ENCODE data around the gene ECT2.
"Not testable (repeated sequence)": the region's sequence is repeated elsewhere in the genome, so short reads cannot be mapped to it uniquely, and the experiment has no call there.

ECT2 gene

DNA sequence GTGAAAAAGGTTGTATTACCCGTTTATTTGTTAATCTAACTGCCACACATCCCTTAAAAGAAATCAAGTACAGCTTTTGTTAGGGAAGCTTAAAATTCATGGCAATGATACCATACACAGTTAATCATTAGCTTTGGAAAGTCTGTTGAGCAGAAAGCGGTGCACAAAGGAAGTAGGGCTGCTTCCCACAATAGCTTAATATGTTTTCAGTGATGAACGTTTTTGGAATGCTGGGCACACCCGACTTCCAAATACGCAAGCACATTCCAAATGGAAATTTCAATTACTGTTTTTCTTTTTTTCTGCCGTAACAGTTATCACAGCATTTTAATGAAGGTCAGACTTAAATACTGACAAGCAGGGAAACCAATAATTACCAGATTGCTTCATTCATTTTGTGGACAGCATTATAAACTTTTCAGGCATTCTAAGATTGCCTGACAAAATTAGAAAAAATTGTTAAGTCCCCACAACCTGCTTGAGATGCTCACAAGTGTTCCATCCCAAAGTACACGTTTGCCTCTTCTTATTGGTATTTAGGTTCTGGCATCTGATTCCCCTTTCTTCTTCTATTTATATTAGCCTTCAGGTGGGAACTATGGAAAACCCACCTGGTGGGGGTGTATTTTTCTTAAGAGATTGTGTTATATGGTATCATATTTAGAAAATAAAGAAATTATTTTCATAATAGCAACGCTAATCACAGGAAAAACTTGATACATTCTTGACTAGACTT lies 1.1 kb upstream of the ECT2 start:
- DNase-seq = peak; percentile 28

- DNase-seq = no peak
Observed at GRCh38 chr3:172750069-172750367, 508 bp upstream of the ECT2 start.

GRCh38 chr3:172751175-172751704 lies 714 bp downstream of the ECT2 start:
- no peak for DNase-seq

DNA sequence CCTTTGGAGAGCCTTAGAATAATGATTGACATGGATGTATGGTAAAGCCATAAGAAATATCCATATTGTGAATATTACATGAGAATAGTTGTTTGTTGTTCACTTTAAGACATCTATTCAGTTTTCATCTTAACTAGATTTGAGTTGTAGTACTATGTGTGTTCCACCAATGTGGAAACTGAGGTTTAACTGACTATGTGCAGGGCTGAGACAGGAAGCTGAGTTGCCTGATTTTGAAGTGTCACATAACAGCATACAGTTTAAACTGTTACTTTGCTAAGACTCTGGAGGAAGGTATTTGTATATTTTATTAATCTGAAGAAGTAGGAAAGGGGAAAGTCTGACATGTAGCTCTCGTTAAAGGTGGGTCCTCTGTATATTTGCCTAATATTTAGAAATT lies 2.1 kb downstream of the ECT2 start:
- DNase-seq = no peak

DNA sequence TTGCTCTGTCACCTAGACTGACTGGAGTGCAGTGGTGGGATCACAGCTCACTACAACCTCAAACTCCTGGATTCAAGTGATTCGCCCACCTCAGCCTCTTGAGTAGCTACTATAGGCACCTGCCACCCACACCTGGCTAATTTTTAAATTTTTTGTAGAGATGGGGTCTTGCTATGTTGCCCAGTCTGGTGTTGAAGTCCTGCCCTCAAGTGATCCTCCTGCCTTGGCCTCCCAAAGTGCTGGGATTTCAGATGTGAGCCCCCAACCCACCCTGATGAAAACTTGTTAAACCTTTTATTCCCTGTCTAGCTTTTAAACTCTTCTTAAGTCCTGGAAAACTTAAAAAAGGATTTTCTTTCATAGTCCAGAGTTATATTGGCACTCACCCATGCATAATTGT lies 2.6 kb downstream of the ECT2 start:
- no peak for DNase-seq

GRCh38 chr3:172760416-172760815 lies 9.9 kb downstream of the ECT2 start:
- not testable (repeated sequence) for DNase-seq

GRCh38 chr3:172766241-172766640 lies 15.7 kb downstream of the ECT2 start:
- DNase-seq = no peak

DNA sequence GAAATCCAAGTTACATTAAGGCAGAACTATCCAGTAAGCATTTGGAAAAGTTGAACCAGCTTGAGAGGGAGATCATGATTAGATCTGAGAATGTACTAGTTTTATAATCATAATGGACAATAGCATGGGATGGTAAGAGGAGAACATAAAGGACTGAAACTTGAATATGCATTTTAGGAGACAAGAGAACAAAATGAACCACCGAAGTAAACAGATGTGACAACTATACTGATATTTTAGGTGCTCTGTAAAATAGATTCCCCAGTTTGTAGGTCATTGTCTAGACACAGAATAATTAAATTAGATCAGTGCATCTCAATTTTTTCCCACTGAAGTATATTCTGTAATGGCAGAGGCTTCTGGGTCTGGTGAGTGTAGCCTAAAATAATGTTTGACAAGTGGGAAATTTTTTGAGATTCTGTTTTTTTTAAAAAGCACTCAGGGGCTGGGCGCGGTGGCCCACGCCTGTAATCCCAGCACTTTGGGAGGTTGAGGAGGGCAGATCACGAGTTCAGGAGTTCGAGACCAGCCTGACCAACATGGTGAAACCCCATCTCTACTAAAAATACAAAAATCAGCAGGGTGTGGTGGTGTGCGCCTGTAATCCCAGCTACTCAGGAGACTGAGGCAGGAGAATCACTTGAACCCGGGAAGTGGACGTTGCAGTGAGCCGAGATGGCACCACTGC lies 16.3 kb downstream of the ECT2 start:
- DNase-seq = no peak

DNA sequence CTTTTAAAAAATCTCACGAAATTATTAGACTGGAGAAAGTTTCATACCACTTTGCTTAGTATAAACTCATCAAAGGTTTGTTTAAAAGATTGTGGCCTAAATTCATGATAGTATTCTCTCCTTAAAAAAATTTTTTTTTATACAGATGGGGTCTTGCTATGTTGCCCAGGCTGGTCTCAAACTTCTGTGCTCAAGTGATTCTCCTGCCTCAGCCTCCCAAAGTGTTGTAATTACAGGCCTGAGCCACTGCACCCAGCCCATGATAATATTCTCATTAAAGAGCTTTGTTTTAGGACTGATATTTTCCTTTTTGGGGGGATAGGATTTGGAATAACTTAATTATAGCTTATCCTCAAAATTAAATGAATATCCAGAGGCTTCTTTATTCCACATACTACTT lies 19.9 kb downstream of the ECT2 start:
- DNase-seq = no peak

DNA sequence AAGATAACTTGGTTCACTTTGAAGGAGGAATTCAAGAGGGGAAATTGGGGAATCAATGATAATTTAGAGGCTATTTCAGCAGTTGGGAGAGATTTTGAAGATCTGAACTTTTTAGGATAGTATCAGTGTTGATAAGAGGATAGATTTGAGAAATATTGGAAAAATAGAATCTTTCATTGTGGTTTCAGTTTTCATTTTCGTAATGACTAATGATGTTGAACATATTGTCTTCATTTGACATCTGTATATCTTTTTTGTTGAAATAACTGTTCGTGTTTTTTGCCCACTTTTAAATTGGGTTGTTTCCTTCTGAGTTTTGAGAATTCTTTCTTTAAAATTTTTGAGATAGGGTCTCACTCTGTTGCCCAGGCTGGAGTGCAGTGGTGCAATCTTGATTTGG lies 21.1 kb downstream of the ECT2 start:
- no peak for DNase-seq

DNA sequence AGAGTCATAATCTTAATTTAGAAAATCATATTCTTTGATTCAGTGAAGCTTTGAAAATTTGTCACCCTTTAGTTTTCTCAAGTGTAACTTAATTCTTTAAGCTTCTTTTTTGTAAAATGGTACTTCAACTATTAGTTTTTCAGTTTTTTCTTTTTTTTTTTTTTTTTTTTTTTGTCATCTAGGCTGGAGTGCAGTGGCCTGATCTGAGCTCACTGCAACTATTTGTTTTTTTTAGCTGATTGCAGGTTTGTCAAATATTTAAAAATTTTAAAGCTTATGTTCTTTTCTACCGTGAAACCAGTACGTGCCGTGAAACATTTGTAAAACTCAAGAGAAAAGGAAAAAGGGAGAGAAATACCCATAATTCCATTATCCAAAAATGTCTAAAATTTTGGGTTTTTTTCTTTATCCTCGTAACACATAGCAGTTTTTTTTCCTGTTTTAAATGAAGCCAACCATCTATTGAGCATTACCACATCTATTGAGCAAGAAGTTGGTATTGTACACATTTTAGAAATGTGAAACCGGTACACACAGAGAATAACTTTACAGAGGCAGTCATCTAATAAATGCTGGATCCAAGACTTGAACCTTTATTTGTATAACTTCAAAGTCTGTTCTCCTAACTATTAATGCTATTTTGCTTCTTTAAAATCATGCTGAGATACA lies 25.7 kb downstream of the ECT2 start:
- no peak for DNase-seq

DNA sequence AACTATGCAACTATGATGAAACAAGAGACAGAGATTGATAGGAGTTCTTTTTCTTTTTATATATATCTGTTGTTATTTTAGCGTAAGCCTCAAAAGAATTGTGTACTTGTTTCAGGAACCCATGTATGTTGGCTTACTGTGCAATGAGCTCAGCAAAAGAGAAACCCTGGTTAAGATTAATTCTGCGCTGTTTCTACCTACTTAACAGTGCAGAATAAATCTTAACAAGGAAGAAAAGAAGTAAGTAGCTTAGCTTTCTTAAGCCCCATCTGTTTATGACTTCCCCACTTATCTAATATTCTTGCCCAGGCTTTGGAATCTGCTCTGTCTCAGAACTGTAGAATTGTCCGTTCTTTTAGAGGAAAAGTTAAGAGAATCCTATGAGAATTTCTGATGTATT lies 27.4 kb downstream of the ECT2 start:
- no peak for DNase-seq

GRCh38 chr3:172782235-172782634 lies 31.7 kb downstream of the ECT2 start:
- DNase-seq = no peak

DNA sequence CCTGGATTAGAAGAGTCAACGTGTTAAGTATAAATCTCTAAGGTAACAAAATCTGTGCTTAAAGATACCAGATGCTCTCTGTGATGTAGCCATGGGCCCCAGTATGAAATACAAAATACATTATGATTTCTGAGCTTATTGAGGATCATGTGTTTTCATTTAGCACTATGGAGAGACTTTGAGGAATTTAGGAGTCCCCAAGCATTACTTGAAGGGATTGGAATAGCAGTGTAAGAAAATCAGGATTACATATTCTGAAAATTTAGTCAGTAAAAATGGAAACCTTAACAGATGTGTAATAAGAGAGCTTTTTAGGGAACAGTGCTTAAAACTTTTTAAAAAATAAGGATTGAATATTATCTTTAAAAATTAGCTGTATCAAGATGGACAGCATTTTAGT lies 35.5 kb downstream of the ECT2 start:
- DNase-seq = no peak

DNA sequence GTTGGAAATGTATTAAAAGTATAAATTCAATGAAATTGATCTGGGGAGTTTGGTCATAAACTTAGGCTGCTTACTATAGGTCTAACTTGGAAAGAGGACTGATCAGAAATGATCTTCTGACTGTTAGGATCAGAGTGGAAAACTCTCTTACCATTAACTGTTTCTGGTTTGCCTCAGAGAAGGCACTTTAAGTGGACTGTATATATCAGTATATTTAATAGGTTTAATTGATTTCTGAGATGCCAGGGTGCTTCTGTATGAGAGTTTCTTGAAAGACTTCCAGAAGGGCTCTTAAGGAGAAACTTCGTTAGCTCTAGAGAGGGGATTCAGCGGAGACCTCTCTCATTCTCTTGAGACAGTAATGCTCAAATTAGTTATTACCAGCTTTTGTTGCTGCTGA lies 36.5 kb downstream of the ECT2 start:
- DNase-seq = no peak

DNA sequence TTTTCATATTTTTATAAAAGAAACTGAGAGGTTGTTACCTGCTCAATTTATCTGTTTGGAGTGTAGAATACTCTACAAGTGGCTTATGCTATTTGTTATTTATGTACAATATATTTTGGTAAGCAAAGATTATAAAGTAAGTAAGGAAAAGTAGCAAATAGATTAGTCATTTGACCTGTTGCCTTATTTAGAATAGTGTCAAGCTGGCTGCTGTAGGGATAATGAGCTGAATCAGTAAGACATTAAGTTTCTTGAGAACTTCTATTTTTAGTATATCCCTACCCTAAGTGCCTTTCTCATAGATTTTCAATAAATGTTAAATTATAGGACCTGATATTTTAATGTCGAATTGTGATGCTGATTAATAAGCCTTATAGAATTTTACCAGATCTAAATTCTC lies 37.2 kb downstream of the ECT2 start:
- no peak for DNase-seq

DNA sequence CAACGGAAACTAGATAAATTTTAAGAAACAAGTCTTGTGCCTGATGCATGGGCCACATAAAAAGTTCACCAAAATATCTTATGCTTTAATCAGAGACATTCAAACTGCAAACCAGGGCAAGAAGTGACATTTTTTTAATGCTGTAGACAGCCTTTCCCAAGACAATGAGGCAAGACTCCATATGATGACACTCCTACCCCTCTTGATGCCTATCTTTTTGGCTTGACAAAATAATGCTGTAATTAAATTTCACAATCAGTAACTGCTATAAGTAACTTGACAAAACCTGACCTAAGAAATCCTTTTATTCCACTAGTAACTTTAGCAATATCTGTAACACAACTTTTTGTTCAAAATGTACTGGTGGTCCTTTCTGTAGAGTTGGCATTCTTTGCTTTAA lies 48.7 kb downstream of the ECT2 start:
- DNase-seq = no peak

DNA sequence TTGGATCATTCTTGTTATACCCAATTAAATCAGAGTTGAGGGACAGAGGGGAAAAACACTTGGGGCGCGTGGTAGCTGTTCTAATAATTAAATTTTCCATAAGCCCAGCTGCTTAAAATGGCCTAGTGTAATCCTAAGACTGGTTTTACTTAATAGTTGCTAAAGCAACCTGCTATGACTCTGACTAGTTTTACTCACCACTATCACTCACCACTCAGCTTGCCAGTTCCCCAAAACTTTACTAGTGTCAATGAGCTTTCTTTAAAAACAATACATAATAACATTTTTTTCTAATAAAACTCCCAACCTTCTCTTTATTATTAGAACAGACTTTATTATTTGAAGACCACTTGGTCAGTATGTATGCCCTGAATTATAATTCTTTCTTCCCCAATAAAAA lies 49.6 kb downstream of the ECT2 start:
- DNase-seq = no peak

GRCh38 chr3:172803489-172803888 lies 53.0 kb downstream of the ECT2 start:
- DNase-seq = no peak

DNA sequence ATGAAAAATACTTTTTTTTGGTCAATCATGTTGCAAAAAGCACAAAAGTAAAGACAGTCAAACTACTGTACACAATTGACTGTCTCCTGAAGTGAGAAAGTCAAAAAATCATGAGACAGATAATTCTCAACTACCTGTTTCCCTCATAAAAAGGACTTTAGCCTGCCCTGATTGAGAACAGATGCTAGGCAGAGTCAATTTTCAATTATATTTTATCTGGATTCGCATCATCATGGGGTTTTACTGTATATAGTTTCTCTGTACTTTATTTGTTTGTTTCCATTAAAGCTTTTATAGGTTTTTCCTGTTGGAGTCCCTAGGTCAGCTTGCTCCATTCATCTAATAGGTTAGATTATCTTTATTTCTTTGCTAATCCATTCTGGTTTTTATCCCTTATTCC lies 53.8 kb downstream of the ECT2 start:
- no peak for DNase-seq

GRCh38 chr3:172808969-172809546 lies 58.5 kb downstream of the ECT2 start:
- DNase-seq = no peak

DNA sequence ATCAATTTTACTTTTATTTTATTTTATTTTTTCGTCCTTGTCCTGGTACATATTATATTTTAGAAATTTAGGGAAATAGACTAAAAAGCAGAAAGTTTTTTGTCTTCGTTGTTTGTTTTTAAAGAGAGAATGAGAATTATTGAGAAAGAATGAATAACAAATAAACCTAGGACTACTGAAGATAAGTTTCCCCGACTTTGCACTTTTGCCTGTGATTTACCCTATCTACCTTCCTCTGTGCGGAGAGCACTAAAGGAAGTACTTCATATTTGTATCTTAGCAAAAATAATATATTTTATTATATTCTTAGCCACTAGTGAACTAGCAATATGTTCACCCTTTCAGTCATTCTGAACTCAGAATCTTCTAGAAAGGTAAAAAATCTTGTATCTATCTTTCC lies 60.6 kb downstream of the ECT2 start:
- DNase-seq = no peak

GRCh38 chr3:172813462-172813861 lies 62.9 kb downstream of the ECT2 start:
- no peak for DNase-seq

GRCh38 chr3:172814738-172815137 lies 64.2 kb downstream of the ECT2 start:
- DNase-seq = no peak

Data from right hindlimb (tissue), 1 donor.